ENCODE measurements around the gene NR0B2. TPM values are rescaled to one million over a fixed set of nuclear protein-coding genes. Genes with fewer than 3 reads are reported as not detected.

Gene NR0B2
- total and polyA plus RNA-seq, 7 donors, result 0.82 TPM; not detected in 6

GRCh38 chr1:26910343-26911160, 3.2 kb downstream of the NR0B2 start:
- Histone ChIP-seq H3K9me3 (no peaks in the 10 kb centered on the region), H3K27me3 (no peaks in the 10 kb centered on the region), H3K27ac (no peak overlapping the region), H3K4me3 (no peak overlapping the region), H3K4me1 (no peaks in the 10 kb centered on the region), H3K36me3 (no peaks in the 10 kb centered on the region)
- TF ChIP-seq POLR2AphosphoS5 (IDR thresholded peaks at IDR 0.05), result no peak
- TF ChIP-seq POLR2A (IDR thresholded peaks at IDR 0.05), result no peak
- TF ChIP-seq CTCF (IDR thresholded peaks at IDR 0.05), result no peak
- no peak for TF ChIP-seq EP300 (IDR thresholded peaks at IDR 0.05)
- DNase-seq, result no peak
- intact Hi-C loops (cut with DNase I), result no loop called here
- 16 to 65% methylated on average over 4 of the region's 4 CpGs for WGBS, 2 donors

- no peak overlapping the region for H3K27ac ChIP-seq
- no peaks in the 10 kb centered on the region for H3K27me3 ChIP-seq
- H3K9me3 ChIP-seq, result no peaks in the 10 kb centered on the region
- intact Hi-C loops (cut with DNase I), result no loop called here
- no peaks in the 10 kb centered on the region for H3K4me1 ChIP-seq
- TF ChIP-seq POLR2AphosphoS5 (IDR thresholded peaks at IDR 0.05), result no peak
- no peak for TF ChIP-seq CTCF (IDR thresholded peaks at IDR 0.05)
- no peak for TF ChIP-seq EP300 (IDR thresholded peaks at IDR 0.05)
- no peak for TF ChIP-seq POLR2A (IDR thresholded peaks at IDR 0.05)
- H3K36me3 ChIP-seq, result no peaks in the 10 kb centered on the region
- DNase-seq, result no peak
- no peak overlapping the region for H3K4me3 ChIP-seq
- WGBS, 2 donors, result 31 to 72% methylated on average over 3 of the region's 3 CpGs
These were observed 3.8 kb downstream of the NR0B2 start for GRCh38 chr1:26909951-26910342.

GRCh38 chr1:26907071-26907917, 6.5 kb downstream of the NR0B2 start:
- no peaks in the 10 kb centered on the region for H3K36me3 ChIP-seq
- 66 to 72% methylated on average over 6 of the region's 6 CpGs for WGBS, 2 donors
- H3K27me3 ChIP-seq, result no peaks in the 10 kb centered on the region
- no peak for TF ChIP-seq POLR2AphosphoS5 (IDR thresholded peaks at IDR 0.05)
- no peak for TF ChIP-seq POLR2A (IDR thresholded peaks at IDR 0.05)
- no peak for TF ChIP-seq CTCF (IDR thresholded peaks at IDR 0.05)
- no peak for TF ChIP-seq EP300 (IDR thresholded peaks at IDR 0.05)
- no peak for DNase-seq
- H3K9me3 ChIP-seq, result no peaks in the 10 kb centered on the region
- intact Hi-C loops (cut with DNase I), result no loop called here
- H3K27ac ChIP-seq, result no peak overlapping the region
- H3K4me1 ChIP-seq, result no peaks in the 10 kb centered on the region
- no peak overlapping the region for H3K4me3 ChIP-seq

- Histone ChIP-seq H3K27me3 (no peaks in the 10 kb centered on the region), H3K36me3 (peaks cover 0 to 22% (median 5%) of the 10 kb centered on the region in 4 donors), H3K27ac (peak overlapping the region; percentile 79 to 84 (median 82)), H3K4me3 (peak overlapping the region; percentile 84 to 94 (median 88)), H3K4me1 (peaks cover 0 to 21% (median 13%) of the 10 kb centered on the region in 4 donors), H3K9me3 (no peaks in the 10 kb centered on the region)
- 65 to 72% methylated on average over 18 of the region's 18 CpGs for WGBS, 2 donors
- no peak for DNase-seq
- no peak for TF ChIP-seq POLR2A (IDR thresholded peaks at IDR 0.05)
- intact Hi-C loops (cut with DNase I), result no loop called here
These were observed 12.8 kb downstream of the NR0B2 start for GRCh38 chr1:26900815-26901511.
